Stimulated activated CD4-positive, alpha-beta T cell treated with anti-CD3 and anti-CD28 coated beads, Interleukin-2, amount 100 ng/mL, for 48 hours (primary cell): ENCODE data around the gene GALNT2.

Source experiments
- DNase-seq, 2 donors: peaks; one replicate each; pipeline ENCODE4 v3.0.0-alpha.2; 2020

GALNT2 gene

DNA sequence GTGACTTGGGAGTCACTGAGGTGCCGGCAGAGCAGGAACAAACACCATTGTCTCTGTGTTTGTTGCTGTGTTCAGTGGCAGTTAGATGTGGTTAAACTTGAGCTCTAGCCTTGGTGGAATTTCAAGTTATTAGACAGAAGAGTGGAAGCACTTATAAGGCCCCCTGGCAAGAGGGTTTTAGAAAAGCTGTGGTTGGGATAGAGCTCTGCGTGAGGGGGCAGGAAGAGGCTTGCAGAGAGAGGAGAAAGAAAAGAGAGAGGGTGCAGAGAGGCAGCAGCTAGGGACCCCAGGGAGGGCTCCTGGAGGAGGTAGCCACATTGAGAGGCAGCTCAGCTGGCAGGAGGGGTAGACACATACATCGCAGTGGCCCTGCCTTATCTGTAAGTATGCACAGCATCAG is 128.2 kb downstream of the GALNT2 start:
- no peak for DNase-seq

DNA sequence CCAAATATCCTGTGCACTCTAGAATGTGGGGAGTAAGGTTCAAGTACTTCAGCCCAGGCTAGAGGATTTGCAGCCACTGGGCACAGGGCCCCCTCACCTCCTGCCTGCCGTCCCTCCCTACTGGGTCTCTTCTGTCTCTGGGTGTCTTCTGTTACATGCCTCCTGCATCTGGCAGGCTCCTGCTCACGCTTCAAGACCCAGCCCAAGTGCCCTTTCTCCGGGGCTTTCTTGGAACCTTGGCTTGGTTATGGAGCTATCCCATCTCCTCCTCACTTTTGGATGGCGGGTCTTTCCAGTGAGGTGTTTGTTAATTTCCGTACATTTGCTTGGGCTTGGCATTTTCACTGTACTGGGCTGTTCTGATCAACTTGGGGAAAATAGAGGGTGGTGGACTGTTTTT is 129.0 kb downstream of the GALNT2 start:
- no peak for DNase-seq

DNA sequence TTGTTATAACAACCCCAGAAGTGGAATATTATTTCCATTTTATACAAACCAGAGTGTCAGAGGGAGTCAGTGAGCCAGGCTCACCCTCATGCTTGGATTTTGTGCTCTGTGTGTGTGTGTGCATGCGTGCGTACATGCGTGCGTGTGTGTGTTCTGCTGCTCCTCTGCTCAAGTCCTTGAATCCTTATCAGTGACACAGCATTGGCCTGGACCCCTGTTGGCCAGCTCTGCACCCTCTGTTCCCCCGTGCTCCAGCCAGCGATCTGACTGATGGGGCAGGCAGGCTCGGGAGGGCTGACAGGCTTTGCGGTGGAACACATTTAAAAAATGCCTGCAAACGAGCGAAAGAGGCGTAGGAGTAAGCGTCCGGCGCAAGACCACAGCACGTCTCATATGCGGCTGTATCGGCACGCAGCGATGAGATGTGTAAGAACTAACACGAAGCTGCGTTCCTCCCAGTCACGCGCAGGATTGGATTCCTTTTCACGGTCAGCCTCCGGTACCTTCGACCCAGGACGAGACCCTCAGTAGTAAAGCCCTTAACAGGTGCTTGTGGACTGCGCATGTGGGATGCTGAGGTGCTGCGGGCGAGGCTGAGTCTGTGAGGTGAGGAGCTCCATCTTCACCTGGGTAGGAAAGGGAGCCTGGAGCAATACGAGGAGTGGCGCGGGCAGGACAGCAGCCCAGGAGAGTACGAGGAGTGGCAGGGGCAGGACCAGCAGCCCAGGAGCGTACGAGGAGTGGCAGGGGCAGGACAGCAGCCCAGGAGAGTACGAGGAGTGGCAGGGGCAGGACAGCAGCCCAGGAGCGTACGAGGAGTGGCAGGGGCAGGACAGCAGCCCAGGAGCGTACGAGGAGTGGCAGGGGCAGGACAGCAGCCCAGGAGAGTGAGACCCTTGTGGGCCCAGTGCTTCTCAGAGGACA is 130.9 kb downstream of the GALNT2 start:
- DNase-seq = no peak

DNA sequence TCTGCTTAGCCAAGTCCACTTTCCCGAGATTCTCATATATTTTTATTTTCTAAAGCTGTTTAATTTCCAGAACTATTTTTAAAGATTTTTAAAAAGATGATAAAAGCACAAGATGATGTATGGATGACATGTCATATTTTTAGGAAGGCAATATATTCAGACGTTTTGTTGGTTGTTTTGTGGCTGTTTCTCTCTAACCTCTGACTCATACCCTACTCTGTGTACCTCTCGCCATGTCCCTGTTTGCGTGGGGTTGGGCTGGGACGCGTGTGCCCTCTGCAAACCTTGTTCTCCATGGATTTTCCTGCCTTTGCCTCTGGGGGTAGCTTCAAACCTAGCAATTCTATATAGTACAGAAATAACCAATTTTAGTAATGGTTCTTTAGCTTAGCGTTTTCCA is 132.0 kb downstream of the GALNT2 start:
- DNase-seq = no peak

DNA sequence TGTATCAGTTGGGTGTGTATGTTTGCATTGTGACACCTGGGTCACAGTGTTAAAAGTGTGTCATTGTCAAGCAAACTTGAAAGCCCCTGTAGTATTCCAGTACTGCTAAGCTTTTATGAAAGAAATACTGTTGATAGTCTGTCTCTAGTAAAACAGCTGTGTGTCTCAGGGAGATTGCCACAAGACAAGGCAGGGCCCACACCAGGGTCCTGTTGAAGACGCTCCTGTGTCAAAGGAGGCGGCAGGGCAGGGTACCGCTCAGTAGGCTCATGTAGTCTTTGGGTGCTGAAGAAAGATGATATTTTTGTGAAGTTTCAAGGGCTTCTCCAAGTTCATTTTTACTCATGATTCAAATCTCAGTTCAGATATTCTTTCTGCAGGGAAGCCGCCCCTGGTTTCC is 132.5 kb downstream of the GALNT2 start:
- no peak for DNase-seq

DNA sequence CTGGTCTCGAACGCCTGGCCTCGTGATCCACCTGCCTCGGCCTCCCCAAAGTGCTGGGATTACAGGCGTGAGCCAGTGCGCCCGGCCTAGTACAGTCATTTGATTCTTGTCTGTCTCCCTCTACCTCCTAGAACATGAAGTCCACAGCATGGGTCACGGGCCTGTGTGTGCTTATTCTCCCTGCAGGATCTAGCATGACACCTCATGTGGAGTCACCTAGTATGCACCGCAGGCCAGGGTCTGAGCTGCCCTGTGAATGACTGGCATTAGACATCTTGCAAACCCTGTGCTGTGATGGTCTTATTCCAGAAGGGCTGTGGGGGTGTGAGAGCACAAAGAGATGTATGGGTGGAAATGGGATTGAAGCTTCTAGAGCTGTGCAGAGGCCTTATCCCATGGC is 133.2 kb downstream of the GALNT2 start:
- DNase-seq = no peak

- no peak for DNase-seq
These were observed 134.4 kb downstream of the GALNT2 start for GRCh38 chr1:230201445-230201844.

- no peak for DNase-seq
These were observed 137.8 kb downstream of the GALNT2 start for GRCh38 chr1:230204842-230205241.

- no peak for DNase-seq
These were observed 138.7 kb downstream of the GALNT2 start for GRCh38 chr1:230205719-230206198.

GRCh38 chr1:230206207-230206606 is 139.2 kb downstream of the GALNT2 start:
- DNase-seq = no peak

GRCh38 chr1:230206976-230207375 is 139.9 kb downstream of the GALNT2 start:
- no peak for DNase-seq

GRCh38 chr1:230207598-230207997 is 140.6 kb downstream of the GALNT2 start:
- DNase-seq = no peak

- peak; percentile 22 to 34 for DNase-seq
These were observed 141.7 kb downstream of the GALNT2 start for GRCh38 chr1:230208619-230209261.

DNA sequence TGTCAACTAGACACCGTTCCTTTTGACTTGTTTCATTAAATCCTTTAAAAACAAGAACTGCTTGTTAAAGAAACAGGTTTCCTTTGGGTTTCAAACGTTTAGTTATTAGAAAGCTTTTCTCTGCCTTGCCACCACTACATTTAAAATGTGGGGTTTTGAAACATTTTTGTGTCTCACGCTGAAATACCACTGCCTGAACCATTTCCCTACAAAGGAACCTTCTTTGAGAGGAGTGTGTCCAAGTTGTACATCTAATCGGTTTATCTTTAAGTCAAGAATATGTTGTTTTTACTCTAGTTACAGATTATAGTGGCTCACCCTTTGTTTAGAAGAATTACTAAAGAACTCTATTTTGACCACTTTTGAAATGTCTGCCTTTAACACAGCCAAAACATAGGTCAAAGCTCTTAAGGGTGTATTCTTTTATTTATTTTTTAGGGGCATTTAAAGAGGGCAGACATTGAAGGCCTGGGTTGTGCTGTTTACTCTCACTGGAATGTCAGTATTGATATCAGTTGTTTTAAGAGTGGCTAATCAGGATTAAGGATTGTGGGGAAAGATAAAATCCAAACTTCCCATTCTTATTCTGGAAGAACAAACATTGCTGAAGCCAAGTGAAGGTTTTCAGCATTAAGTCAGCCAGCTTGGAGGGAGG is 143.4 kb downstream of the GALNT2 start:
- DNase-seq = no peak

DNA sequence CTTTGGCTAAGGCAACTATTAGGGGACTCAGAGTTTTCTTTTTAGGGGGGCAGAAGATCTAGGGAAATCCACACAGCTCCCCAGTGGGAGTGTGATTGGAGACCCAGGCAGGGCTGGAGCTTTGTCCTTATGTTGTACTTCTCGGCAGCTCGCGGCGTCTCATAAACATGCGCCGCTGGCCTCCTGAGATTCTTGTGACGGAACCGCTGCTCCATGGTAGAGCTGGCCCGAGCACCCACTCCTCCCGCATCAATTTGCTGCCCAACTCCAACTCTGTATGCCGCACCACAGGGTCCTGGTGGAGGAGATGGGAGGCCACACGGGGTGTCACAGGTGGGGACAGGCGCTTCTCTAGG is 143.9 kb downstream of the GALNT2 start:
- DNase-seq = no peak

DNA sequence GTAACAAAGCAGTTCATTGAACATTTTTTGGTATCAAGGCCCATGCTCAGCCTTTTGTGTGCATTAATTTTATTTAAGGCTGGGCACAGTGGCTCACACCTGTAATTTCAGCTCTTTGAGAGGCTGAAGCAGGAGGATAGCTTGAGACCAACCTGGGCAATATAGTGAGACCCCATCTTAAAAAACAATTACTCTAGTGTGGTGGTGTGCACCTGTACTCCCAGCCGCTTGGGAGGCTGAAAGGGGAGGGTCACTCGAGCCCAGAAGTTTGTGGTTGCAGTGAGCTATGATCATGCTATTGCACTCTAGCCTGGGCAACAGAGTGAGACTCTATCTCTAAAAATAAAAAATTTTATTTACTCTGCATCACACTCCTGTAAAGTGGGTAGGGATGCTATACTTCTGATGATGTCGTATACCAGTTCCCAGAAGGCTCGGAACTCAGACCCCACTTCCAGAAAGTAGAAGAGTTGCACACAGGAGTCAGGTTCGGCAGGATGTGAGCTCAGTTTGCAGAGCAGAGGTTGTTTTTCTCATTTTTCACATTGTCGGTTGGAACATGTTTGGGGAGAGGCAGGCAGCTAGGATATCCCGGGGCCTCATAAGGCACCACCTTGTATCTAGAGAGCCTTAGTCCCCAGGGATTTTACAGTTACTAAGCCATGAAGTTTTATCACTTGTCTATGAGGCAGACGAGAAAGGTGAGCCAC is 144.6 kb downstream of the GALNT2 start:
- no peak for DNase-seq

GRCh38 chr1:230212405-230212936 is 145.4 kb downstream of the GALNT2 start:
- no peak for DNase-seq

DNA sequence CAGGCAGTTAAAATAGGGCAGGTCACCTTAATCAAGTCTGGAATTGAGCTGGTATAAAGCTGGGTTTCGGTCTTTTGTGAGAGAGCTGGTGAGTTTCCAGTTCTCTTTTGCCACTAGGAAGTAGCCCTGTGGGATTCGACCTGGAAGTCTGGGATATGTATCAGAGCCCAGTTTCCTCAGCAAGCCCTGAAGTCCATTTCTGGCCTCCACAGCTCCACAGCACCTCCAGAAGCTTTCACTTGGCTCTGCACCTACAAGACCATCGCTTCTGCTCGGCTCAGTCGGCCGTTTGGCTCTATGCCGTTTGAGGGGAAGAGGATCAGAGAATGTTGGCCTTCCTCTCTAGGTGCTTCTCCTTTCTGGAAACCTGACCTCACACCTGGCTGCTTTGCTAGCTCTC is 148.0 kb downstream of the GALNT2 start:
- no peak for DNase-seq

- no peak for DNase-seq
These were observed 148.5 kb downstream of the GALNT2 start for GRCh38 chr1:230215529-230215928.

DNA sequence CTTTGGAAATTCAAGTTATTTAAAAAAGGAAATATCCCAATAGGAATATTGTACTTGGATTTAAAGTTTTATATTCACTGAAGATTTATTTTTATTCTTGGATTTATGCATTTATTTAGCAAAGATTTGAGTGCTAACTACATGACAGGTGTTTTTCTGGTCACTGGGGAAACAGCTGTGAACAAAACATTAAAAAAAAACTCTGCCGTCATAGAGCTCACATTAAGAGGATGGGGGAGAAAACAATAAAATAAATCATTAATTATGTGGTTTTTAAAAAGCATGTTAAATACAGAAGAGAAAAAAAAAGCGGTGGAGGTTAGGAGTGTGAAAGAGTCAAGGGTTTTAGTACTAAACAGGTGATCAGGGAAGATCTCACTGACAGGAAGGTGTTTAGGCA is 149.9 kb downstream of the GALNT2 start:
- no peak for DNase-seq

DNA sequence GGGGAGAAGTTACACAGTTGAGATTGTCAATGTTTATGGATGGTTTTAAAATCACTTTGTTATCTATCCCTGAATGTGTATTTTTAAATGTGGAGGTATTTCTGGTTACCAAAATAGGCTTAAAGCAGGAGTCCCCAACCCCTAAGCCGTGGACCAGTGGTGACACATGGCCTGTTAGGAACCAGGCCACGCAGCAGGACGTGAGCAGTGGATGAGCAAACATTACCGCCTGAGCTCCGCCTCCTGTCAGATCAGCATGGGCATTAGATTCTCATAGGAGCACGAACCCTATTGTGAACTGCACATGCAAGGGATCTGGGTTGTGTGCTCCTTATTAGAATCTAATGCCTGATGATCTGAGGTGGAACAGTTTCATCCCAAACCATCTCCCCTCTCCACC is 151.6 kb downstream of the GALNT2 start:
- DNase-seq = no peak

DNA sequence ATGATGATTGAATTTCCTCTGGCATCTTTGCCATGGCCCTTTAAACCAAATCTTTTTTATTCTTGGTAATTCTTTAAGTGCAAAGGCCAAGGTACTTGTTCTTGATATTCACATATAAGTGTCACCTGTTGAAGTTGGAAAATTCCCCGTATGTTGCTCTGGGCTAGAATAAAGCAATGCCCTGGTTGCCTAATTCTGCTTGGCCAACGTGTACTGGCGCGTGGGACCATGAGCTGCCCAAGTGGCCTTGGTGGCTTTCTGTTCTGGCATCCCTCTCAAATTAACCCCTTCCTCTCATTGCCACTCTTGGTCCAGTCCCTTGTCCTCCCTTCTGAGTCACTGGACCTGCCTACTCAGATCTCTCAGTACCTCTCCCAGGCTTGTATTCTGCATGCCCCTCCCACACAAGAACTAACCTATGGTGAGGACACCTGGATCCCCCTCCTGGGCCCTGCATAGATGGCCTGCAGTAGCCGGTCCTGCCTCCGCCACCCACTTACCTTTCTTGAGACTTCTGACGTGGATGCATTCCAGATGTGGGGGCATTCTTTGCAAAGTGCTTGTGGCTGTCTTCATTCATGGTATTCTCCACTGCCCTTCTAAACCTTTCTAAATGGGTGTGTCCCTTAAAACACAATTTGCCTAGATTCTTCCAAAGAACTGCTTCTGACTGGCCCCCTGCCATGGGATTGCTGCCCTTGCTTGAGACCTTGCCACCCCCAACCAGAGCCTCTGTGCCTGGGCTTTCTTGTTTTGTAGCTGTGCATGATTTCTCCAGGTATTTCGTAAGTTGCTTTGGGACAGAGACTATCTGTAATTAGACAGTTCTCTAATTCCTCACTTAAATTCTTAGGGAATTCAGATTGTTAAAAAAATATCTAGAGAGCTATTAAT is 152.4 kb downstream of the GALNT2 start:
- DNase-seq = no peak
